Heart left ventricle (tissue), 13 donors: Measurements from ENCODE around the gene EGLN1.

ENCODE experiments used
- POLR2A ChIP-seq, 2 donors: fragments of 450-650 bp; IDR thresholded peaks; one replicate each; pipeline ENCODE4 v1.6.1; 2017; ENCODE audit warnings: antibody characterized with exemption in 2 of 2, mild to moderate bottlenecking in 2 of 2, moderate library complexity in 2 of 2
- TF ChIP-seq, protein P1 (sequence below), 12 donors: fragments of 200-600 bp; sonication (generic) in 4 of 12; IDR thresholded peaks; one replicate each; pipeline versions ENCODE4 v1.5.0 to v1.8.0; 2018 to 2022; ENCODE audit warnings: antibody characterized with exemption in 12 of 12, mild to moderate bottlenecking in 5 of 12
- donor health status: ischemic (EF 13 %, LVEDD 7.1; RV severe dilation, severe dysfunction).
- donor health status: DM: no; HTN: yes; CAD: no.
- donor health status: DM: no; HTN: no; CAD: no.
- donor health status: ischemic (EF 25% LVEDD 6.9; RV normal size, moderate dysfunction).
- donor health status: ischemic (EF 25% LVEDD 5.7; RV mildly dilated, moderate dysfunction).
- donor health status: ischemic (EF 35%, LVEDD 5.7; RV mildly dilated, moderate dysfunction).
- donor health status: nonischemic (EF 11% LVEDD 7.7; RV severe dilation, severe dysfunction).
- donor health status: DM: yes; HTN: yes; CAD: no.
- donor health status: PGD.
- donor health status: ischemic (EF 29% LVEDD 5.4; RV normal size, mild dysfunction).
- donor health status: nonischemic (EF 23%, LVEDD 6.1; RV moderate dilation, normal function).

DNA sequence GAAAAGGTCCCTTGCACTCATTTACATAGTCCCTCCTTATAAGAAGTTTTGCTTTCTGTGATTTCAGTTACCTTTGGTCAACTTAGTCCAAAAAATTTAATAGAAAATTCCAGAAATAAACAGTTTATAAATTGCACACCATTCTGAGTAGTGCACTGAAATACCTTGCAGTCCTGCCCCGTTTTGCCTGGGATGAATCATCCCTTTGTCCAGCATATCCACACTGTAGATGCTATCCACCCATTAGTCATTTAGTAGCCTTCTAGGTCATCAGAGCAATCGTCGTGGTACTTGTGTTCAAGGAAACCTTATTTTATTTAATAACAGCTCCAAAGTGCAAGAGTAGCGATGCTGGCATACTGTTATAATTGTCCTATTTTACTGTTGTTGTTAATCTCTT is 46.0 kb downstream of the EGLN1 start:
- TF ChIP-seq POLR2A (IDR thresholded peaks at IDR 0.05) = no peak
- TF ChIP-seq, protein P1, sequence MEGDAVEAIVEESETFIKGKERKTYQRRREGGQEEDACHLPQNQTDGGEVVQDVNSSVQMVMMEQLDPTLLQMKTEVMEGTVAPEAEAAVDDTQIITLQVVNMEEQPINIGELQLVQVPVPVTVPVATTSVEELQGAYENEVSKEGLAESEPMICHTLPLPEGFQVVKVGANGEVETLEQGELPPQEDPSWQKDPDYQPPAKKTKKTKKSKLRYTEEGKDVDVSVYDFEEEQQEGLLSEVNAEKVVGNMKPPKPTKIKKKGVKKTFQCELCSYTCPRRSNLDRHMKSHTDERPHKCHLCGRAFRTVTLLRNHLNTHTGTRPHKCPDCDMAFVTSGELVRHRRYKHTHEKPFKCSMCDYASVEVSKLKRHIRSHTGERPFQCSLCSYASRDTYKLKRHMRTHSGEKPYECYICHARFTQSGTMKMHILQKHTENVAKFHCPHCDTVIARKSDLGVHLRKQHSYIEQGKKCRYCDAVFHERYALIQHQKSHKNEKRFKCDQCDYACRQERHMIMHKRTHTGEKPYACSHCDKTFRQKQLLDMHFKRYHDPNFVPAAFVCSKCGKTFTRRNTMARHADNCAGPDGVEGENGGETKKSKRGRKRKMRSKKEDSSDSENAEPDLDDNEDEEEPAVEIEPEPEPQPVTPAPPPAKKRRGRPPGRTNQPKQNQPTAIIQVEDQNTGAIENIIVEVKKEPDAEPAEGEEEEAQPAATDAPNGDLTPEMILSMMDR (IDR thresholded peaks at IDR 0.05) = no peak
